A549 (cell line): Measurements from ENCODE around the gene GRIP1.

Source experiments
- CEBPB ChIP-seq, 2 experiments: fragments of >200 bp in 1 of 2; sonication (Bioruptor Twin) in 1 of 2; formaldehyde crosslinking in 1 of 2; IDR thresholded peaks; 2 replicates each; pipeline ENCODE4 v1.6.1; 2012 to 2016
- EP300 ChIP-seq, 2 experiments: fragments of >200 bp; sonication (Bioruptor Twin); formaldehyde crosslinking; IDR thresholded peaks; 2 replicates in 1 of 2; 3 replicates in 1 of 2; pipeline ENCODE4 v1.6.1; 2016 to 2017
- ESRRA ChIP-seq: fragments of 150-350 bp; IDR thresholded peaks from 2 replicates; pipeline ENCODE4 v1.6.1; 2014; ENCODE audit warnings: mild to moderate bottlenecking, low read length, borderline replicate concordance
- HDAC2 ChIP-seq: fragments of 200-600 bp; sonication (generic); IDR thresholded peaks from 2 replicates; pipeline ENCODE4 v1.6.1; 2016
- MAZ ChIP-seq: fragments of 150-350 bp; IDR thresholded peaks from 2 replicates; pipeline ENCODE4 v1.6.1; 2014; ENCODE audit warnings: antibody characterized with exemption, low read depth, low read length, borderline replicate concordance
- MYC ChIP-seq: IDR thresholded peaks from 2 replicates; pipeline ENCODE4 v1.6.1; 2012; ENCODE audit warnings: mild to moderate bottlenecking, inconsistent platforms, low read length, improper control_type of control experiment, borderline replicate concordance
- POLR2A ChIP-seq: IDR thresholded peaks from 2 replicates; pipeline ENCODE4 v1.6.1; 2012; ENCODE audit warnings: mild to moderate bottlenecking, low read length
- RARB ChIP-seq: fragments of 250-450 bp; sonication (Bioruptor Pico); IDR thresholded peaks from 2 replicates; pipeline ENCODE4 v1.8.0; 2021; ENCODE audit warnings: mild to moderate bottlenecking, moderate library complexity
- RFX5 ChIP-seq: fragments of 450-650 bp; IDR thresholded peaks from 2 replicates; pipeline ENCODE4 v1.7.1; 2014; ENCODE audit warnings: antibody characterized with exemption, mild to moderate bottlenecking, moderate library complexity
- SREBF2 ChIP-seq: fragments of 450-650 bp; IDR thresholded peaks from 2 replicates; pipeline ENCODE4 v1.6.1; 2014; ENCODE audit warnings: mild to moderate bottlenecking, moderate library complexity
- USF2 ChIP-seq: fragments of 450-650 bp; IDR thresholded peaks from 2 replicates; pipeline ENCODE4 v1.6.1; 2014; ENCODE audit warnings: antibody characterized with exemption
- ZFP36 ChIP-seq: fragments of 450-650 bp; IDR thresholded peaks from 2 replicates; pipeline ENCODE4 v1.6.1; 2014; ENCODE audit warnings: borderline replicate concordance; ENCODE audit not compliant: partially characterized antibody
- TF ChIP-seq, protein P1 (sequence below): fragments of >200 bp; sonication (Bioruptor Twin); formaldehyde crosslinking; IDR thresholded peaks from 3 replicates; pipeline ENCODE4 v1.5.1; 2016

GRCh38 chr12:66627270-66627987, 51.4 kb downstream of the GRIP1 start:
- no peak for TF ChIP-seq MYC
- no peak for TF ChIP-seq ESRRA
- TF ChIP-seq, protein P1, sequence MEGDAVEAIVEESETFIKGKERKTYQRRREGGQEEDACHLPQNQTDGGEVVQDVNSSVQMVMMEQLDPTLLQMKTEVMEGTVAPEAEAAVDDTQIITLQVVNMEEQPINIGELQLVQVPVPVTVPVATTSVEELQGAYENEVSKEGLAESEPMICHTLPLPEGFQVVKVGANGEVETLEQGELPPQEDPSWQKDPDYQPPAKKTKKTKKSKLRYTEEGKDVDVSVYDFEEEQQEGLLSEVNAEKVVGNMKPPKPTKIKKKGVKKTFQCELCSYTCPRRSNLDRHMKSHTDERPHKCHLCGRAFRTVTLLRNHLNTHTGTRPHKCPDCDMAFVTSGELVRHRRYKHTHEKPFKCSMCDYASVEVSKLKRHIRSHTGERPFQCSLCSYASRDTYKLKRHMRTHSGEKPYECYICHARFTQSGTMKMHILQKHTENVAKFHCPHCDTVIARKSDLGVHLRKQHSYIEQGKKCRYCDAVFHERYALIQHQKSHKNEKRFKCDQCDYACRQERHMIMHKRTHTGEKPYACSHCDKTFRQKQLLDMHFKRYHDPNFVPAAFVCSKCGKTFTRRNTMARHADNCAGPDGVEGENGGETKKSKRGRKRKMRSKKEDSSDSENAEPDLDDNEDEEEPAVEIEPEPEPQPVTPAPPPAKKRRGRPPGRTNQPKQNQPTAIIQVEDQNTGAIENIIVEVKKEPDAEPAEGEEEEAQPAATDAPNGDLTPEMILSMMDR: no peak
- no peak for TF ChIP-seq EP300 (IDR thresholded peaks at IDR 0.05)
- no peak for TF ChIP-seq ZFP36
- TF ChIP-seq RARB (CRISPR knock-in tag): no peak
- no peak for TF ChIP-seq MAZ
- TF ChIP-seq SREBF2: no peak
- TF ChIP-seq RFX5: no peak
- no peak for TF ChIP-seq POLR2A
- no peak for TF ChIP-seq USF2
- no peak for TF ChIP-seq CEBPB (IDR thresholded peaks at IDR 0.05)
- TF ChIP-seq HDAC2: no peak
